Skeletal muscle cell (primary cell): ENCODE measurements around the gene MRPS34.
"Not testable (repeated sequence)": the region's sequence is repeated elsewhere in the genome, so short reads cannot be mapped to it uniquely, and the experiment has no call there.

Experiments
- DNase-seq: peaks from one replicate; pipeline ENCODE4 v3.0.0-alpha.2; 2010; ENCODE audit warnings: low read depth
- H3K4me3 ChIP-seq: 2 replicates; pipeline ENCODE4 v1.5.1; 2011; ENCODE audit warnings: low read depth, mild to moderate bottlenecking, control low read depth, low read length, moderate library complexity

The MRPS34 gene

GRCh38 chr16:1740234-1740633, 32.7 kb downstream of the MRPS34 start:
- H3K4me3 ChIP-seq: no peak overlapping the region
- DNase-seq: no peak

GRCh38 chr16:1734816-1735215, 38.1 kb downstream of the MRPS34 start:
- DNase-seq: no peak
- no peak overlapping the region for H3K4me3 ChIP-seq

- no peak for DNase-seq
- H3K4me3 ChIP-seq: no peak overlapping the region
These were observed 38.8 kb downstream of the MRPS34 start for GRCh38 chr16:1734123-1734522.

GRCh38 chr16:1732551-1732987, 40.4 kb downstream of the MRPS34 start:
- H3K4me3 ChIP-seq, DNase-seq: not testable (repeated sequence)

GRCh38 chr16:1732071-1732470, 40.9 kb downstream of the MRPS34 start:
- no peak overlapping the region for H3K4me3 ChIP-seq
- DNase-seq: no peak

- no peak for DNase-seq
- H3K4me3 ChIP-seq: no peak overlapping the region
These were observed 41.3 kb downstream of the MRPS34 start for GRCh38 chr16:1731603-1732002.

GRCh38 chr16:1731073-1731472, 41.9 kb downstream of the MRPS34 start:
- no peak for DNase-seq
- H3K4me3 ChIP-seq: no peak overlapping the region

- DNase-seq: no peak
- H3K4me3 ChIP-seq: no peak overlapping the region
These were observed 43.5 kb downstream of the MRPS34 start for GRCh38 chr16:1729445-1729844.

GRCh38 chr16:1729026-1729425, 43.9 kb downstream of the MRPS34 start:
- DNase-seq: no peak
- no peak overlapping the region for H3K4me3 ChIP-seq

- DNase-seq: no peak
- H3K4me3 ChIP-seq: no peak overlapping the region
These were observed 45.0 kb downstream of the MRPS34 start for GRCh38 chr16:1727651-1728624.

- H3K4me3 ChIP-seq: no peak overlapping the region
- DNase-seq: no peak
These were observed 46.1 kb downstream of the MRPS34 start for GRCh38 chr16:1726661-1727502.

GRCh38 chr16:1724491-1724890, 48.4 kb downstream of the MRPS34 start:
- H3K4me3 ChIP-seq: no peak overlapping the region
- no peak for DNase-seq

GRCh38 chr16:1723450-1724147, 49.3 kb downstream of the MRPS34 start:
- H3K4me3 ChIP-seq: no peak overlapping the region
- DNase-seq: no peak
